MM.1S (cell line): ENCODE data around the gene POLR3E.

Source experiments
- DNase-seq: peaks from one replicate; pipeline ENCODE4 v3.0.0-alpha.2; 2015
- H2AFZ ChIP-seq: fragments of 300-600 bp; sonication (generic); 2 replicates; pipeline ENCODE4 v1.6.0; 2016; ENCODE audit warnings: antibody characterized with exemption, low read length
- H3F3A ChIP-seq: fragments of 300-600 bp; sonication (generic); 2 replicates; pipeline ENCODE4 v1.6.1; 2016; ENCODE audit warnings: mild to moderate bottlenecking, antibody characterized with exemption, low read length, moderate library complexity, mixed read lengths; ENCODE audit not compliant: insufficient read depth
- H3K27ac ChIP-seq: fragments of 300-600 bp; sonication (generic); 2 replicates; pipeline ENCODE4 v1.5.1; 2016; ENCODE audit warnings: mild to moderate bottlenecking, low read length
- H3K27me3 ChIP-seq: fragments of 300-600 bp; sonication (generic); replicated peaks from 2 replicates; pipeline ENCODE4 v1.6.0; 2016; ENCODE audit warnings: low read length; ENCODE audit not compliant: insufficient read depth
- H3K36me3 ChIP-seq: fragments of 300-600 bp; sonication (generic); replicated peaks from 2 replicates; pipeline ENCODE4 v1.6.1; 2016; ENCODE audit warnings: mild to moderate bottlenecking, low read length, mixed read lengths; ENCODE audit not compliant: insufficient read depth
- H3K4me1 ChIP-seq: fragments of 300-600 bp; sonication (generic); 2 replicates; pipeline ENCODE4 v1.6.1; 2016; ENCODE audit warnings: low read length, mixed read lengths
- H3K4me2 ChIP-seq: fragments of 300-600 bp; sonication (generic); 2 replicates; pipeline ENCODE4 v1.6.0; 2016; ENCODE audit warnings: low read depth, low read length
- H3K4me3 ChIP-seq: fragments of 300-600 bp; sonication (generic); 2 replicates; pipeline ENCODE4 v1.5.1; 2016; ENCODE audit warnings: low read length, mixed read lengths
- H3K79me2 ChIP-seq: fragments of 300-600 bp; sonication (generic); 2 replicates; pipeline ENCODE4 v1.6.1; 2016; ENCODE audit warnings: mixed run types, low read length, mixed read lengths
- H3K9ac ChIP-seq: fragments of 300-600 bp; sonication (generic); 2 replicates; pipeline ENCODE4 v1.6.1; 2016; ENCODE audit warnings: low read length, mixed read lengths
- H3K9me2 ChIP-seq: fragments of 300-600 bp; sonication (generic); replicated peaks from 2 replicates; pipeline ENCODE4 v1.6.1; 2016; ENCODE audit warnings: mild to moderate bottlenecking, low read length, mixed read lengths; ENCODE audit not compliant: insufficient read depth
- H3K9me3 ChIP-seq: fragments of 300-600 bp; sonication (generic); replicated peaks from 2 replicates; pipeline ENCODE4 v1.6.1; 2016; ENCODE audit warnings: mild to moderate bottlenecking, low read length, mixed read lengths; ENCODE audit not compliant: insufficient read depth
- H4K20me1 ChIP-seq: fragments of 300-600 bp; sonication (generic); 2 replicates; pipeline ENCODE4 v1.6.1; 2016; ENCODE audit warnings: mild to moderate bottlenecking, low read length, moderate library complexity, mixed read lengths; ENCODE audit not compliant: insufficient read depth
- EZH2 ChIP-seq: fragments of 300-600 bp; sonication (generic); optimal IDR thresholded peaks from 2 replicates; pipeline ENCODE3; 2017; ENCODE audit warnings: low read depth, mild to moderate bottlenecking, antibody characterized with exemption, low read length, mixed read lengths
- EZH2phosphoT487 ChIP-seq: fragments of 300-600 bp; sonication (generic); IDR thresholded peaks from 2 replicates; pipeline ENCODE4 v1.6.1; 2018; ENCODE audit warnings: antibody characterized with exemption, low read length
- TF ChIP-seq, protein P1 (sequence below): fragments of 300-600 bp; sonication (generic); IDR thresholded peaks from 2 replicates; pipeline ENCODE4 v1.5.1; 2016; ENCODE audit warnings: antibody characterized with exemption, low read length, mixed read lengths

POLR3E gene

GRCh38 chr16:22302776-22303363 is 5.7 kb downstream of the POLR3E start:
- Histone ChIP-seq H3K9me3 (no peaks in the 10 kb centered on the region), H3K9me2 (no peaks in the 10 kb centered on the region), H3F3A (peaks cover 10% of the 10 kb centered on the region), H3K36me3 (0 out of 2 replicates have a peak, but pooled peaks cover 3% of the 10 kb centered on the region), H2AFZ (no peak overlapping the region), H3K27me3 (no peaks in the 10 kb centered on the region), H3K4me1 (peaks cover 3% of the 10 kb centered on the region; the same call in 1 of the 2 replicates), H3K27ac (no peak overlapping the region), H3K4me2 (no peak overlapping the region), H3K4me3 (no peak overlapping the region), H3K79me2 (peaks cover 95% of the 10 kb centered on the region), H3K9ac (no peak overlapping the region), H4K20me1 (peaks cover 22% of the 10 kb centered on the region; the same call in 1 of the 2 replicates)
- DNase-seq: no peak
- TF ChIP-seq, protein P1, sequence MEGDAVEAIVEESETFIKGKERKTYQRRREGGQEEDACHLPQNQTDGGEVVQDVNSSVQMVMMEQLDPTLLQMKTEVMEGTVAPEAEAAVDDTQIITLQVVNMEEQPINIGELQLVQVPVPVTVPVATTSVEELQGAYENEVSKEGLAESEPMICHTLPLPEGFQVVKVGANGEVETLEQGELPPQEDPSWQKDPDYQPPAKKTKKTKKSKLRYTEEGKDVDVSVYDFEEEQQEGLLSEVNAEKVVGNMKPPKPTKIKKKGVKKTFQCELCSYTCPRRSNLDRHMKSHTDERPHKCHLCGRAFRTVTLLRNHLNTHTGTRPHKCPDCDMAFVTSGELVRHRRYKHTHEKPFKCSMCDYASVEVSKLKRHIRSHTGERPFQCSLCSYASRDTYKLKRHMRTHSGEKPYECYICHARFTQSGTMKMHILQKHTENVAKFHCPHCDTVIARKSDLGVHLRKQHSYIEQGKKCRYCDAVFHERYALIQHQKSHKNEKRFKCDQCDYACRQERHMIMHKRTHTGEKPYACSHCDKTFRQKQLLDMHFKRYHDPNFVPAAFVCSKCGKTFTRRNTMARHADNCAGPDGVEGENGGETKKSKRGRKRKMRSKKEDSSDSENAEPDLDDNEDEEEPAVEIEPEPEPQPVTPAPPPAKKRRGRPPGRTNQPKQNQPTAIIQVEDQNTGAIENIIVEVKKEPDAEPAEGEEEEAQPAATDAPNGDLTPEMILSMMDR: no peak
- TF ChIP-seq EZH2phosphoT487 (no peak), EZH2 (no peak)

DNA sequence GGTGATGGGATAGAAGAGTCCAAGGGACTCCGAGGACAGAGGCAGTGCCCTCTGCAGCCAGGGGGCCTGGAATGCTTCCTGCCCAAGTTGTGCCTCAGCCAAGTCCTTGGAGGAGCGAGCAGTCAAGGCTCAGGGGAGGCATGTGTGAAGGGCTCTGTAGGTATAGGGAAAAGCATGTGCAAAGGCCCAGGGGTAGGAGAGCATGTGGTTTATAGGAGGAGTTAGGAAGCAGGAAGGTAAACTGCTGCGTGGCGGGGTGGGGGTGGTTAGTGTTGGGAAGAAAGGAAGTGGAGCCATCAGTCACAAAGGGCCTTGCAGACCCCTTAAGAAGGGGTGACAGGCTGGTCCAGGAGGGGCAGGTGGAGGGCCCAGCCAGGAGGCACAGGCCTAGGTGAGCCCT is 7.2 kb downstream of the POLR3E start:
- Histone ChIP-seq H3K9ac (no peak overlapping the region), H3F3A (no peaks in the 10 kb centered on the region; the same call in 1 of the 2 replicates), H3K4me3 (no peak overlapping the region), H3K9me2 (no peaks in the 10 kb centered on the region), H3K4me2 (no peak overlapping the region), H3K9me3 (no peaks in the 10 kb centered on the region), H3K27me3 (no peaks in the 10 kb centered on the region), H4K20me1 (peaks cover 16% of the 10 kb centered on the region; the same call in 1 of the 2 replicates), H3K27ac (no peak overlapping the region), H2AFZ (no peak overlapping the region), H3K36me3 (0 out of 2 replicates have a peak, but pooled peaks cover 3% of the 10 kb centered on the region), H3K79me2 (peaks cover 85% of the 10 kb centered on the region), H3K4me1 (peaks cover 3% of the 10 kb centered on the region; the same call in 1 of the 2 replicates)
- TF ChIP-seq, protein P1: no peak
- TF ChIP-seq EZH2 (no peak), EZH2phosphoT487 (no peak)
- DNase-seq: no peak

DNA sequence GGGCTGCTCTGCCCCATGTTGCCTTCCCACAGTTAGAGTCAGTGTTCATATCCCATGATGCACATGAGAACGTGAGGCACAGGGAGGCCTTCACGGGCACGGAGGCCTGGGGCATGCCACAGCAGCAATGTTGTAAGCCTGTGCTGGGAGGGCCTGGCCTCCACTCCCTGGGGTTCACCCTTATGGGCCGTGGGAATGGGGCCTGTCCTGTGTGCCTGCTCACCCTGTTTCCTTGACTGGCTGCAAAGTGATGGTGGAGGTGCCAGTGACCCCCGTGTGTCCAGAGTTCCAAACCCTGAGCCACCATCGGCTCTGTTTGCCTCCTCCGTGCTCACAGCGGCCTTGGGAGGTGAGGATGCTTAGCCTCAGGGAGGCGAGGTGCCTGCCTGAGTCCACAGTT is 9.6 kb downstream of the POLR3E start:
- DNase-seq: no peak
- TF ChIP-seq, protein P1: no peak
- no peak for TF ChIP-seq EZH2
- no peak for TF ChIP-seq EZH2phosphoT487
- Histone ChIP-seq H3K9me2 (no peaks in the 10 kb centered on the region), H3K4me3 (no peak overlapping the region), H3K79me2 (peaks cover 65% of the 10 kb centered on the region), H3K4me2 (no peak overlapping the region), H3K9me3 (no peaks in the 10 kb centered on the region), H3K4me1 (no peaks in the 10 kb centered on the region), H3K9ac (no peak overlapping the region), H2AFZ (no peak overlapping the region), H3K36me3 (peaks cover 5% of the 10 kb centered on the region; the same call in 1 of the 2 replicates), H4K20me1 (peaks cover 4% of the 10 kb centered on the region; the same call in 1 of the 2 replicates), H3K27ac (no peak overlapping the region), H3K27me3 (no peaks in the 10 kb centered on the region), H3F3A (no peaks in the 10 kb centered on the region; the same call in 1 of the 2 replicates)
